Vagina (tissue), 2 donors: ENCODE measurements around the gene VMAC.

ENCODE experiments used
- POLR2A ChIP-seq, 2 donors: fragments of 450-650 bp; IDR thresholded peaks; one replicate each; pipeline ENCODE4 v1.6.1; 2017; ENCODE audit warnings: antibody characterized with exemption in 2 of 2, mild to moderate bottlenecking in 2 of 2, moderate library complexity in 2 of 2
- POLR2AphosphoS5 ChIP-seq, 2 donors: sonication (generic); formaldehyde crosslinking; IDR thresholded peaks; one replicate each; pipeline ENCODE4 v1.9.0; 2017; ENCODE audit warnings: antibody characterized with exemption in 2 of 2, mild to moderate bottlenecking in 2 of 2, low read depth in 1 of 2; ENCODE audit not compliant: insufficient read depth in 1 of 2
- TF ChIP-seq, protein P1 (sequence below), 3 experiments: fragments of 450-650 bp in 2 of 3; fragments of 200-600 bp in 1 of 3; sonication (generic) in 1 of 3; IDR thresholded peaks; one replicate each; pipeline ENCODE4 v1.5.1; 2017 to 2019; ENCODE audit warnings: antibody characterized with exemption in 3 of 3, mild to moderate bottlenecking in 2 of 3, moderate library complexity in 2 of 3

GRCh38 chr19:5926641-5927440, 22.2 kb downstream of the VMAC start:
- TF ChIP-seq, protein P1, sequence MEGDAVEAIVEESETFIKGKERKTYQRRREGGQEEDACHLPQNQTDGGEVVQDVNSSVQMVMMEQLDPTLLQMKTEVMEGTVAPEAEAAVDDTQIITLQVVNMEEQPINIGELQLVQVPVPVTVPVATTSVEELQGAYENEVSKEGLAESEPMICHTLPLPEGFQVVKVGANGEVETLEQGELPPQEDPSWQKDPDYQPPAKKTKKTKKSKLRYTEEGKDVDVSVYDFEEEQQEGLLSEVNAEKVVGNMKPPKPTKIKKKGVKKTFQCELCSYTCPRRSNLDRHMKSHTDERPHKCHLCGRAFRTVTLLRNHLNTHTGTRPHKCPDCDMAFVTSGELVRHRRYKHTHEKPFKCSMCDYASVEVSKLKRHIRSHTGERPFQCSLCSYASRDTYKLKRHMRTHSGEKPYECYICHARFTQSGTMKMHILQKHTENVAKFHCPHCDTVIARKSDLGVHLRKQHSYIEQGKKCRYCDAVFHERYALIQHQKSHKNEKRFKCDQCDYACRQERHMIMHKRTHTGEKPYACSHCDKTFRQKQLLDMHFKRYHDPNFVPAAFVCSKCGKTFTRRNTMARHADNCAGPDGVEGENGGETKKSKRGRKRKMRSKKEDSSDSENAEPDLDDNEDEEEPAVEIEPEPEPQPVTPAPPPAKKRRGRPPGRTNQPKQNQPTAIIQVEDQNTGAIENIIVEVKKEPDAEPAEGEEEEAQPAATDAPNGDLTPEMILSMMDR (IDR thresholded peaks at IDR 0.05): no peak
- TF ChIP-seq POLR2A (IDR thresholded peaks at IDR 0.05): no peak
- TF ChIP-seq POLR2AphosphoS5 (IDR thresholded peaks at IDR 0.05; ENCODE audit: insufficient read depth in 1 of 2, low read depth in 1 of 2): peak; percentile 55 to 79
